ENCODE results near the gene TLCD3A. TPM values are rescaled to one million over a fixed set of nuclear protein-coding genes. Genes with fewer than 3 reads are reported as not detected.

Gene TLCD3A
- total RNA-seq, 1 donor from 2014 or later = 9.4 TPM

DNA sequence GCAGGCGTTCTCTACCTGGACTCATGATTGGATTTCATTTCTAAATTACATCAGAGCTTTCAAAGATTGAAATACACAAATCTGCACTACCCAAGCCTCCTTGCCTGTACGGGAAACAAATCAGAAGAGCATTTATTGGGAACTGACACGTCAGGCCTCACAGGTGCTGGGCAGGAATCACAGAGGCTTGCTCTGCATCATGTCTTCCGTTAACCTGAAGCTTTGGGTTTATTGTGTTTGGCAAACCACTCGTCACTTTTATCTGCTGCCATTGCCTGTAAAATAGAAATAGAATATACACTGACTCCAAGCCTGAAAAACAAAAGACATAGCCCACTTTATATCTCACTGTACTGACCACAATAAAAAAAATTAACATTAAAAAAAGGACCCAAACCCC is 27.6 kb downstream of the TLCD3A start:
- Mint-ChIP-seq H3K4me3 (ENCODE audit: unreplicated experiment) (no peak overlapping the region), H3K4me1 (ENCODE audit: low read depth, unreplicated experiment) (no peaks in the 10 kb centered on the region), H3K27ac (ENCODE audit: unreplicated experiment) (no peak overlapping the region), H3K9me3 (ENCODE audit: unreplicated experiment) (peaks cover 3% of the 10 kb centered on the region), H3K27me3 (ENCODE audit: unreplicated experiment) (peaks cover 3% of the 10 kb centered on the region), H3K36me3 (ENCODE audit: unreplicated experiment) (peaks cover under 1% of the 10 kb centered on the region)
- TF ChIP-seq, protein P1, sequence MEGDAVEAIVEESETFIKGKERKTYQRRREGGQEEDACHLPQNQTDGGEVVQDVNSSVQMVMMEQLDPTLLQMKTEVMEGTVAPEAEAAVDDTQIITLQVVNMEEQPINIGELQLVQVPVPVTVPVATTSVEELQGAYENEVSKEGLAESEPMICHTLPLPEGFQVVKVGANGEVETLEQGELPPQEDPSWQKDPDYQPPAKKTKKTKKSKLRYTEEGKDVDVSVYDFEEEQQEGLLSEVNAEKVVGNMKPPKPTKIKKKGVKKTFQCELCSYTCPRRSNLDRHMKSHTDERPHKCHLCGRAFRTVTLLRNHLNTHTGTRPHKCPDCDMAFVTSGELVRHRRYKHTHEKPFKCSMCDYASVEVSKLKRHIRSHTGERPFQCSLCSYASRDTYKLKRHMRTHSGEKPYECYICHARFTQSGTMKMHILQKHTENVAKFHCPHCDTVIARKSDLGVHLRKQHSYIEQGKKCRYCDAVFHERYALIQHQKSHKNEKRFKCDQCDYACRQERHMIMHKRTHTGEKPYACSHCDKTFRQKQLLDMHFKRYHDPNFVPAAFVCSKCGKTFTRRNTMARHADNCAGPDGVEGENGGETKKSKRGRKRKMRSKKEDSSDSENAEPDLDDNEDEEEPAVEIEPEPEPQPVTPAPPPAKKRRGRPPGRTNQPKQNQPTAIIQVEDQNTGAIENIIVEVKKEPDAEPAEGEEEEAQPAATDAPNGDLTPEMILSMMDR (IDR thresholded peaks at IDR 0.05; ENCODE audit: partially characterized antibody, unreplicated experiment) = no peak
- no peak for DNase-seq

DNA sequence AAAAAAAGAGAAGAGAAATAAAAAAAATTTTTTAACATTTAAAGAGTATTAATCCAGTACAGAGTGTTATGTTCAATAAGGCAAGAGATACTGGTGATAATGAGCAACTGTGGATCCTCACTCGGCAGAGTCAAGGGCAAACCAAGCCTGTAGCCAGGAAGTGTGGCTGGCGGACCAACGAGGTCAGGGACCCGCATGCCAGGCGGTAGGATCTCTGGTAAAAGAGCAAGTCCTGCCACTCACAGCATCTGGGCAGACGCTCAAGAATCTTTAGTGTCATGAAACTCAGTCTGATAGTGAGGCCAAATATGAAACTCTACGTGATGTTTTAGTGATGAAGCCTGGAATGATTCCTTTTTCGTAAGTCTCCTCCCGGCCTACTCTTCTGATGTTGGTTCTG is 28.0 kb downstream of the TLCD3A start:
- DNase-seq = no peak
- Mint-ChIP-seq H3K9me3 (ENCODE audit: unreplicated experiment) (peaks cover 3% of the 10 kb centered on the region), H3K27me3 (ENCODE audit: unreplicated experiment) (peaks cover 3% of the 10 kb centered on the region), H3K36me3 (ENCODE audit: unreplicated experiment) (peaks cover 5% of the 10 kb centered on the region), H3K4me1 (ENCODE audit: low read depth, unreplicated experiment) (no peaks in the 10 kb centered on the region), H3K4me3 (ENCODE audit: unreplicated experiment) (no peak overlapping the region), H3K27ac (ENCODE audit: unreplicated experiment) (no peak overlapping the region)
- TF ChIP-seq, protein P1 (IDR thresholded peaks at IDR 0.05; ENCODE audit: partially characterized antibody, unreplicated experiment) = no peak

DNA sequence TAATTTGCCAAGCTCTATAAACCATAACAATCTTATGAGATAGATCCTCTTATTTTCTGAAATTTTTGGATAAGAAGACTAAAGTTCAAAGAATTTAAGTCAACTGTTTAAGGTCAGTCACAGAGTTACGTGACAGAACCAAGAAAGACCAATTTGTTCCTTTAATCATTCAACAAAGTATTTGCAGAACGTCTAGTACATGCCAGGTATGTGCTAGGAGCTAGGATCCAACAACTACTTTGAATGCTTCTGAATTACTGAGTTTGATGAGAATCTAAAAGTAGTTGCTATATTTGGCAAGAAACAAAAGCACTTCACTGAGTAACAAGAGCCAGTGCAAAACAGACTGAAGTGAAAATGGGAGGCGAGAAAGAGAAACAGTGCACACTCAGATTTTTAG is 34.7 kb downstream of the TLCD3A start:
- peaks cover 5% of the 10 kb centered on the region for H3K4me1 Mint-ChIP-seq (ENCODE audit: low read depth, unreplicated experiment)
- no peak for DNase-seq
- no peak overlapping the region for H3K4me3 Mint-ChIP-seq (ENCODE audit: unreplicated experiment)
- peaks cover 2% of the 10 kb centered on the region for H3K27me3 Mint-ChIP-seq (ENCODE audit: unreplicated experiment)
- peaks cover 6% of the 10 kb centered on the region for H3K9me3 Mint-ChIP-seq (ENCODE audit: unreplicated experiment)
- TF ChIP-seq, protein P1 (IDR thresholded peaks at IDR 0.05; ENCODE audit: partially characterized antibody, unreplicated experiment) = no peak
- H3K27ac Mint-ChIP-seq (ENCODE audit: unreplicated experiment) = no peak overlapping the region
- peaks cover 8% of the 10 kb centered on the region for H3K36me3 Mint-ChIP-seq (ENCODE audit: unreplicated experiment)

DNA sequence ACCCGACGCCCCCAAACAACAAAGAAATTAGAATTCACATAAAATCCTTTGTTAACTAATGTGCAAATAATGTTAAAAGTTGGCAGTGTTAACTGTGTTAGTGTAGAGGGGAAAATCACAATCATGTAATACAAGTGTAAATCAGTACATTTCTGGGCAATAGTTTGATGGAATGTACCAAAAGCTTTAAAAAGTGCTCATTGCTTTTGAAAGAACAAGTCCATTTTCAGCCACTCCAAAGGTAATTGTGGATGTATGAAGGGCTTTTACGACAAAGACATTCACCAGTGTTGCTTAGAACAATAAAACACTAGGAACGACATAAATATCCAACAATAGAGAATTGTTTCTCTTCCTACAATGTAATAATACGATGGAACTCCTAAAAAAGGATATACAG is 40.6 kb downstream of the TLCD3A start:
- no peak for DNase-seq
- H3K4me1 Mint-ChIP-seq (ENCODE audit: low read depth, unreplicated experiment) = peaks cover 30% of the 10 kb centered on the region
- H3K4me3 Mint-ChIP-seq (ENCODE audit: unreplicated experiment) = no peak overlapping the region
- peaks cover 9% of the 10 kb centered on the region for H3K9me3 Mint-ChIP-seq (ENCODE audit: unreplicated experiment)
- TF ChIP-seq, protein P1 (IDR thresholded peaks at IDR 0.05; ENCODE audit: partially characterized antibody, unreplicated experiment) = no peak
- peaks cover 9% of the 10 kb centered on the region for H3K27me3 Mint-ChIP-seq (ENCODE audit: unreplicated experiment)
- peaks cover 4% of the 10 kb centered on the region for H3K36me3 Mint-ChIP-seq (ENCODE audit: unreplicated experiment)
- H3K27ac Mint-ChIP-seq (ENCODE audit: unreplicated experiment) = peak overlapping the region; percentile 74

DNA sequence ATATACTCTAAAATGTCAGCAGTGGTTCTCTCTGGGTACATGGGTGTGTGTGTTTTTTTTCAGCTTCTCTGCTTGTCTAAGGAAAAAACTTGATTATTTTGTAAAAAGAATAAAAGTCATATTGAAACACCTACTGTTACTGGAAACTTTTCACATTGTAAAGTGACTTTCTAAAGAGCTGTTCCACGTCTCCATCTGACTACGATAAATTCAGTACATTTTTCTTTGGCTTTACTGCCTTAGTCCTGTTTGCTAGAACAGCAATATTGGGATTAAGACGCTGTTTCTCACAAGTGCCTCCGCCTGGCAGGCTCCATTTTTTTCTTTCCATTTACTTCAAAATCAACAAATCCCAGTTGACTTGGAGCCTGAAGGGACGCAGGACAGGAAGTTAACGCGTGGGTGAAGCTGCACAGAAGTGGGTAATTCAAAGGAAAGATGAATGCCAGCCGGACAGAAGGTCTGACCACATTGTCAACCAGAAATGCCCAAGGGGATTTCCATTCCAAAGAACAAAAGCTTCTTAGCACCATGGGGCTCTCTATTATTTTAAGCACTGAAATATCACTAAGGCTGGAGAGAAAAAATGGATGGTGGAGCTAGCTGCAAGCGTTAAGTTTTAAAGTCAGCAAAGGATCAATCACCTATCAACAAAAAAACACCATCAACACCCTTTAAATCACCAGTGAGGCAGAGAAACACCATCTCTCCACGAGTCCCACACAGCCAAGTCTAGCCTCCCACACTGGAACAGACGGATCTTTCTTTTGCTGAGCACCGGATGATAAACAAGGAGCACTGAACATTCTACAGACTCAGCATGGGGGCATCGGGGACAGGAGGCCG is 41.3 kb downstream of the TLCD3A start:
- peaks cover 4% of the 10 kb centered on the region for H3K36me3 Mint-ChIP-seq (ENCODE audit: unreplicated experiment)
- DNase-seq = no peak
- H3K4me1 Mint-ChIP-seq (ENCODE audit: low read depth, unreplicated experiment) = peaks cover 30% of the 10 kb centered on the region
- H3K4me3 Mint-ChIP-seq (ENCODE audit: unreplicated experiment) = peak overlapping the region; percentile 68
- TF ChIP-seq, protein P1 (IDR thresholded peaks at IDR 0.05; ENCODE audit: partially characterized antibody, unreplicated experiment) = no peak
- H3K27me3 Mint-ChIP-seq (ENCODE audit: unreplicated experiment) = peaks cover 9% of the 10 kb centered on the region
- peaks cover 9% of the 10 kb centered on the region for H3K9me3 Mint-ChIP-seq (ENCODE audit: unreplicated experiment)
- peak overlapping the region; percentile 94 for H3K27ac Mint-ChIP-seq (ENCODE audit: unreplicated experiment)
